Activated CD8-positive, alpha-beta memory T cell treated with anti-CD3 and anti-CD28 coated beads, Interleukin-2, amount 10 ng/mL, durations not matched to agents 7 days and 5 days (primary cell): Measurements from ENCODE around the gene ENO3. TPM values are rescaled to one million over a fixed set of nuclear protein-coding genes. Genes with fewer than 3 reads are reported as not detected.
A peak's percentile ranks its signal among the peaks of the same experiment; 100 is the strongest.

Source experiments
- ATAC-seq: fragments of 150-1000 bp; cut with Tn5 transposase; one replicate; pipeline ENCODE4 v1.10.0; 2021; ENCODE audit warnings: moderate library complexity
- CTCF ChIA-PET: fragments of 350-600 bp; sonication (Branson Sonifier 250); formaldehyde crosslinking; loops from one replicate; lab custom pipeline; 2021; ENCODE audit warnings: antibody characterized with exemption; lab: Charles Lee
- DNase-seq: peaks from one replicate; pipeline ENCODE4 v3.0.0-alpha.2; 2020
- H3K27ac Mint-ChIP-seq: one replicate; pipeline ENCODE4 v1.8.0; 2021; ENCODE audit warnings: mild to moderate bottlenecking, mixed read lengths
- H3K27me3 Mint-ChIP-seq: one replicate; pipeline ENCODE4 v1.8.0; 2021; ENCODE audit warnings: mixed read lengths
- H3K36me3 Mint-ChIP-seq: one replicate; pipeline ENCODE4 v1.8.0; 2021; ENCODE audit warnings: mild to moderate bottlenecking, mixed read lengths
- H3K4me1 Mint-ChIP-seq: one replicate; pipeline ENCODE4 v1.8.0; 2021; ENCODE audit warnings: mixed read lengths
- H3K4me3 Mint-ChIP-seq: one replicate; pipeline ENCODE4 v1.8.0; 2021; ENCODE audit warnings: mild to moderate bottlenecking, moderate library complexity, mixed read lengths
- H3K9me3 Mint-ChIP-seq: one replicate; pipeline ENCODE4 v1.8.0; 2022; ENCODE audit warnings: low read depth, mixed read lengths
- total RNA-seq, 2 experiments: library from RNA; stranded (reverse); gene quantifications; one replicate each; pipeline ENCODE4 v1.2.3, GENCODE V29; 2021

Gene ENO3
- total RNA-seq, 2 experiments from 2014 or later: 27.7 to 30.8 TPM

DNA sequence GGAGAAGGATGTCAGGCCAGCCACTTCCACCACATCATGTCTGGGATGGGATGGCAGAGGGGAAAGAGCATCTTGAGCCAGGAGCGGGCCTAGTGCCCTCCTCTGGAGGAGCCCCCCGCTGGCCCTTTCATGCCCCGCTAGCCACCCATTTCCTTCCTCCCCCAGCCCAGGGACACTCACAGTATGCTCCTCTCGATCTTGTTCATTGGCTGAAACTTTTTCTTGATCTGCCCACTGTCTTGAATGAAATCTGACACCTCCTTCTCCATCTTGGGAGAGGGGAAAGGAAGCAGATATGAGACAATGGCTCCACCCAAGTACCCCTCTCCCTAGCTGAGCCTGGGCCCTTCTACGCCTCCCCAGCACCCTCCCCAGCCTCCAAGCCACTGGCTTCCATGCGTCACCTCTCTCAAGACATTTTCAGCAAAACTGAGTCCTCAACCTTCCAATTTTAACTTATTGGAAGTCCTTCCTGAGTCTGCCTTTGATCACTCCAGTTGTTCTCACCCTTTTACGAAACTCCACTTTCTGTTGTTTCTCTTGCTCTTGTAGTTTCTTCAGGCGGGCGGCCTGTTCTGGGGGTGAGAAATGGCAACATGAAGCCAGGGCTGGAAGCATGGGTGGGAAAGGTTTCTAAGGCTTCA is 9.5 kb downstream of the ENO3 start:
- Mint-ChIP-seq H3K36me3 (peaks cover 12% of the 10 kb centered on the region), H3K27ac (no peak overlapping the region), H3K4me1 (peaks cover 3% of the 10 kb centered on the region), H3K4me3 (no peak overlapping the region), H3K27me3 (no peaks in the 10 kb centered on the region), H3K9me3 (no peaks in the 10 kb centered on the region)
- CTCF ChIA-PET: no interaction called here
- DNase-seq (no peak), ATAC-seq (no peak)

- Mint-ChIP-seq H3K27me3 (no peaks in the 10 kb centered on the region), H3K9me3 (no peaks in the 10 kb centered on the region), H3K36me3 (peaks cover 31% of the 10 kb centered on the region), H3K4me3 (peak overlapping the region; percentile 44), H3K27ac (no peak overlapping the region), H3K4me1 (peaks cover 30% of the 10 kb centered on the region)
- no peak for ATAC-seq
- CTCF ChIA-PET: interaction anchor here (1.3 to 4.7 kb wide), 3 partner anchors 13 to 56 kb away, joined by 3 to 34 read pairs (median 31); partner anchors contain the start of gene PFN1
- DNase-seq: no peak
Measured at GRCh38 chr17:4965311-4965986, 14.5 kb downstream of the ENO3 start.

GRCh38 chr17:4966844-4967538 is 16.1 kb downstream of the ENO3 start:
- Mint-ChIP-seq H3K27me3 (no peaks in the 10 kb centered on the region), H3K36me3 (peaks cover 34% of the 10 kb centered on the region), H3K9me3 (no peaks in the 10 kb centered on the region), H3K4me1 (peaks cover 36% of the 10 kb centered on the region), H3K27ac (no peak overlapping the region), H3K4me3 (no peak overlapping the region)
- peak; percentile 89 for ATAC-seq
- peak; percentile 99 for DNase-seq
- CTCF ChIA-PET: interaction anchor here (1.0 to 6.3 kb wide), 13 partner anchors 9 to 400 kb away, joined by 3 to 39 read pairs (median 9); partner anchors contain the start of genes CAMTA2, ENO3, PFN1 and RNF167

- H3K4me3 Mint-ChIP-seq: no peak within 1 kb of the TSS
- DNase-seq: peak; percentile 96
- H3K4me1 Mint-ChIP-seq: peaks cover 36% of the 10 kb centered on the region
- ATAC-seq: peak; percentile 73
- no peak within 1 kb of the TSS for H3K27ac Mint-ChIP-seq
- CTCF ChIA-PET: interaction anchor here (0.7 to 6.3 kb wide), 16 partner anchors 10 to 401 kb away, joined by 3 to 39 read pairs (median 7); partner anchors contain the start of genes CAMTA2, ENO3, PFN1 and RNF167
- no peaks in the 10 kb centered on the region for H3K9me3 Mint-ChIP-seq
- H3K36me3 Mint-ChIP-seq: peaks cover 39% of the 10 kb centered on the region
- H3K27me3 Mint-ChIP-seq: no peaks in the 10 kb centered on the region
Measured at GRCh38 chr17:4967539-4968485, 16.9 kb downstream of the ENO3 start, which contains the start of gene SPAG7. SPAG7 (minus strand) TSS chr17:4967817; CDS start chr17:4967804, 13 bp downstream.

DNA sequence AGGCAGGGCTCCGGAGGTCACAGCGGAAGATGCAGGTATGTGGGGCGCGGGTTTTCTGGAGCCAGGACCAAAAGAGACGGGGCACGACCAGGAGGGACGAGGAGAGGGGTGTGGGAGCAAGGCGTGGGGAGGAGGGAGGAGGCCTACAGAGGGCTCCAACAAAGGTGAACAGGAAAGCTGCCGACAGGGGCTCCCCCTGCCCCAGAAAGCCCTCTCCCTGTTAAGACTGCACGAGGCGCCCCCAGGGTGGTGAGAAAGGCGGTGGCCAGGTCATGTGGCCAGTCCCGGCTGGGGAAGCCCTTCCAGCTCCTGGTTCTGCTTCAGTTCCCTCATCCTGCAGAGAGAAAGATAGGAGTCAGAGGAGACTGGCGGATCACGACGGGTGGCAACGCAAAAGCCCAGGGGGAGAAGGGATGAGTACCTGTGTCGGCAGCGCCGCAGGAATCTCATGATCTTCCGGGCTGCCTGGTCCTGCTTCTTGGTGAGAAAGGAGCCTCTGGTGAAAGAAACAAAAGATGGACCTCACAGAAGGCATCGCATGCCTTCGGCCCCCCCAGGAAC is 17.6 kb downstream of the ENO3 start:
- no peak overlapping the region for H3K27ac Mint-ChIP-seq
- H3K27me3 Mint-ChIP-seq: no peaks in the 10 kb centered on the region
- no peak overlapping the region for H3K4me3 Mint-ChIP-seq
- DNase-seq: no peak
- H3K36me3 Mint-ChIP-seq: peaks cover 39% of the 10 kb centered on the region
- CTCF ChIA-PET: interaction anchor here (0.7 to 6.3 kb wide), 11 partner anchors 13 to 94 kb away, joined by 3 to 39 read pairs (median 8); partner anchors contain the start of genes CAMTA2, CHRNE, ENO3 and PFN1
- H3K9me3 Mint-ChIP-seq: no peaks in the 10 kb centered on the region
- no peak for ATAC-seq
- H3K4me1 Mint-ChIP-seq: peaks cover 36% of the 10 kb centered on the region

DNA sequence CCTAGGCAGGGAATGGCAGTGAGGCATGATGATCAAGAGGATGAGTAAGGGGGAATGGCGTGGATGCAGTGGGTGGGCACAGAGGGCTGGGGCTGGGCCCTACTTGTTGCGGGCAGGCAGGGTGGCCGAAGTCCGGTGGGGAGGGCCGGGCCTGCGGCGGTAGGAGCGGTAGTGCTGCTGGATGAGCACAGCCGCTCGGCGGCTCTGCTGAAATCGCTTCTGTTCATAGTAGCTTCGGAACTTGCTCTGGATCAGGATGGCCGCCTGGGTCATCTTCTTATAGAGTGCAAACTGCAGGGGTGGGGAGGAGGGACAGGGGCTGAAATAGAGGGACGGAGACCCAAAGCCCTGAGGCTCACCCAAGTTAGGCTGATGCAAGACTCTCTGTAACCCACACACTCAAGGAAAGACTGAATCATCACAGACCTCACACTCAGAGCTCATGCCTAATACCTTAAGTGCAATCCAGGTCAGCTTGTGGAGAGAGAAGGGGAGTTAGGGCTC is 18.2 kb downstream of the ENO3 start:
- CTCF ChIA-PET: interaction anchor here (1.0 to 6.3 kb wide), 6 partner anchors 12 to 94 kb away, joined by 3 to 39 read pairs (median 16); partner anchors contain the start of genes CAMTA2, CHRNE, RNF167 and SLC25A11
- DNase-seq: peak; percentile 71
- H3K36me3 Mint-ChIP-seq: peaks cover 42% of the 10 kb centered on the region

DNA sequence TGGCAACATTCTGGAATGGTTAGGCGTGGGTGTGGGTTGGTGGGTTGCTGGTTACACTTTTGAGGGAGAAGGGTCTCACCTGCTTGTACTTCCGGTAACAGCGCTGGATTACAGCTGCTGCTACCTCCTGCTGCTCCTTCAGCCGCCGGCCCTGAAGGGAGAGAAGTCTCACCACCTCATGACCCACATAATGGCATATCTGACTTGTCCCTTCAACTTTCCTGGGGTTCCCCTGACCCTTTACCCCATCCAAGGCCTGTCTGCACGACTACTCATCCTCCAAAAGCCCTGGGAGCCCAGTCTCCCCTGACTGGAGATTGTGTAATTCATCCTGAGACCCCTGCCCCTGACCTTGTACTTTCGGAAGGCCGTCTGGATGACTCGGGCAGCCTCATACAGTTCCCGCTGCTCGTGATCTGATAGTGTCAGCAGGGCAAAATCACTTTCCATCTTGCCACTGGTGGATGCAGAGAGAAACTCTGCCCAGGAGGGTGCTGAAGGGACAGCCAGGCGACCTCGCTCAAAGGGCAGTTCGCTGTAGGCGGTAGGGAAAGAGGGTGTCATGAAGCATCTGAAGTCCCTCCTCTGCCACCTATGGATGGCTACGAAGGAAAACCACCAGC is 18.7 kb downstream of the ENO3 start:
- ATAC-seq: no peak
- CTCF ChIA-PET: interaction anchor here (1.0 to 6.3 kb wide), 9 partner anchors 11 to 93 kb away, joined by 3 to 39 read pairs (median 5); partner anchors contain the start of genes CAMTA2, CHRNE, RNF167 and SLC25A11
- H3K9me3 Mint-ChIP-seq: no peaks in the 10 kb centered on the region
- no peak for DNase-seq
- no peak overlapping the region for H3K4me3 Mint-ChIP-seq
- H3K36me3 Mint-ChIP-seq: peaks cover 42% of the 10 kb centered on the region
- H3K4me1 Mint-ChIP-seq: peaks cover 43% of the 10 kb centered on the region
- no peaks in the 10 kb centered on the region for H3K27me3 Mint-ChIP-seq
- H3K27ac Mint-ChIP-seq: no peak overlapping the region

More for the DNA sequence above, 18.2 kb downstream of the ENO3 start:
- Mint-ChIP-seq H3K27me3 (no peaks in the 10 kb centered on the region), H3K4me3 (no peak overlapping the region), H3K9me3 (no peaks in the 10 kb centered on the region), H3K4me1 (peaks cover 41% of the 10 kb centered on the region), H3K27ac (no peak overlapping the region)
- ATAC-seq: no peak

DNA sequence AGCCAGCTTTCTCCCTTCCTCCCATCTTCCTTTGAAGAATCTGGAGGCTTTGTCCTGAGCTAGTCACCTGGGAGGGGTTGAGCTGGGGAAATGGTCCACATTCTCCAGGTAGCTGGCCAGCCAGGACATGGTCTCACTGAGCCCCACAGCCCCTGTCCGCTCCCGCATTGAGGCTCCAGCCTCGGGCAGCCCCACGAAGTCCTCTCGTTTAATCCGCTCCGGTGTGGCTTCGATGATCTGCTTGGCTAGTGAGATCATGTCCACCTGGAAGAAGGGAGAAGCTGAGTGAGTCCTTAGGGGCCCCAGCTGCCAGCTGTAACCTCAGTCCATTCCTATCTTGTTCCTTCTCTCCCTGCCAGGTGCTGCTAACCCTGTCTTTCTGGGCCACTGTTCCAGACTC is 19.4 kb downstream of the ENO3 start:
- CTCF ChIA-PET: interaction anchor here (1.2 to 6.3 kb wide), 5 partner anchors 10 to 91 kb away, joined by 3 to 39 read pairs (median 8); partner anchors contain the start of genes CAMTA2, RNF167 and SLC25A11
- H3K36me3 Mint-ChIP-seq: peaks cover 42% of the 10 kb centered on the region
- ATAC-seq: no peak
- DNase-seq: no peak
- no peak overlapping the region for H3K4me3 Mint-ChIP-seq
- H3K27me3 Mint-ChIP-seq: no peaks in the 10 kb centered on the region
- H3K9me3 Mint-ChIP-seq: no peaks in the 10 kb centered on the region
- H3K4me1 Mint-ChIP-seq: peaks cover 44% of the 10 kb centered on the region
- no peak overlapping the region for H3K27ac Mint-ChIP-seq

GRCh38 chr17:4971826-4972225 is 20.9 kb downstream of the ENO3 start:
- Mint-ChIP-seq H3K27me3 (no peaks in the 10 kb centered on the region), H3K4me1 (peaks cover 34% of the 10 kb centered on the region), H3K36me3 (peaks cover 41% of the 10 kb centered on the region), H3K4me3 (no peak overlapping the region), H3K27ac (no peak overlapping the region), H3K9me3 (no peaks in the 10 kb centered on the region)
- CTCF ChIA-PET: interaction anchor here (0.6 to 6.3 kb wide), 6 partner anchors 8 to 91 kb away, joined by 3 to 39 read pairs (median 3); partner anchors contain the start of genes CAMTA2 and PFN1
- ATAC-seq (no peak), DNase-seq (no peak)

GRCh38 chr17:4972322-4972721 is 21.4 kb downstream of the ENO3 start:
- DNase-seq: no peak
- no peaks in the 10 kb centered on the region for H3K27me3 Mint-ChIP-seq
- no peaks in the 10 kb centered on the region for H3K9me3 Mint-ChIP-seq
- H3K27ac Mint-ChIP-seq: no peak overlapping the region
- no peak for ATAC-seq
- CTCF ChIA-PET: interaction anchor here (0.9 to 6.3 kb wide), 2 partner anchors 14 to 91 kb away, joined by 3 to 39 read pairs; partner anchors contain the start of gene CAMTA2
- H3K4me3 Mint-ChIP-seq: no peak overlapping the region
- peaks cover 42% of the 10 kb centered on the region for H3K36me3 Mint-ChIP-seq
- peaks cover 34% of the 10 kb centered on the region for H3K4me1 Mint-ChIP-seq

DNA sequence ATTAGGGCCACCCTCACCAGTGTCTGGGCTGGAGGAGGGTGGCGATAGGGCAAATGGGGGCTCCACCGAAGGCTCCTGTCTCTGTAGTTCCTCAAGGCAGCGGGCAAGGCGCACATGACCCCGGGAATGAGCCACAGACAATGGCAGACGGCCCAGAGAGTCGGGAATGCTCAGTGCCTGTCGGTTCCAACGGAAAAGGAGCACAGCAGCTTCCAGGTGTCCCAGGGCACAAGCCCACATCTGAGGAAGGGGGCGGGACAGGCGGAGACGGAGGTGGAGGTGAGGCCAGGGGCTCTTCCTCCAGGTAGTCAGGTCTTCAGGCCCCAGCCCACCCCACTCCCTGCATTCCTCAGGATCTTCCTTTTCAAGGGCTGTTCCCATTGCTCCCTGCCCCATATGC is 21.8 kb downstream of the ENO3 start:
- peaks cover 43% of the 10 kb centered on the region for H3K36me3 Mint-ChIP-seq
- H3K4me3 Mint-ChIP-seq: no peak overlapping the region
- peaks cover 34% of the 10 kb centered on the region for H3K4me1 Mint-ChIP-seq
- H3K9me3 Mint-ChIP-seq: no peaks in the 10 kb centered on the region
- no peaks in the 10 kb centered on the region for H3K27me3 Mint-ChIP-seq
- CTCF ChIA-PET: no interaction called here
- ATAC-seq: no peak
- no peak overlapping the region for H3K27ac Mint-ChIP-seq
- DNase-seq: no peak
